ENCODE measurements around the gene SOWAHD. TPM values are rescaled to one million over a fixed set of nuclear protein-coding genes. Genes with fewer than 3 reads are reported as not detected.

The SOWAHD gene
- total RNA-seq, 4 donors from 2014 or later = 0.64 TPM; not detected in 3

- Histone ChIP-seq H3K36me3 (no peaks in the 10 kb centered on the region), H3K4me1 (no peaks in the 10 kb centered on the region), H3K4me3 (no peak overlapping the region), H3K9me3 (no peaks in the 10 kb centered on the region), H3K27me3 (no peaks in the 10 kb centered on the region), H3K27ac (no peak overlapping the region)
- WGBS = 81% methylated on average over 3 of the region's 3 CpGs
- no peak for DNase-seq (ENCODE audit: low spot score in 2 of 2)
- TF ChIP-seq POLR2A (IDR thresholded peaks at IDR 0.05) (no peak), EP300 (IDR thresholded peaks at IDR 0.05) (no peak), POLR2AphosphoS5 (IDR thresholded peaks at IDR 0.05) (no peak)
- TF ChIP-seq, protein P1, sequence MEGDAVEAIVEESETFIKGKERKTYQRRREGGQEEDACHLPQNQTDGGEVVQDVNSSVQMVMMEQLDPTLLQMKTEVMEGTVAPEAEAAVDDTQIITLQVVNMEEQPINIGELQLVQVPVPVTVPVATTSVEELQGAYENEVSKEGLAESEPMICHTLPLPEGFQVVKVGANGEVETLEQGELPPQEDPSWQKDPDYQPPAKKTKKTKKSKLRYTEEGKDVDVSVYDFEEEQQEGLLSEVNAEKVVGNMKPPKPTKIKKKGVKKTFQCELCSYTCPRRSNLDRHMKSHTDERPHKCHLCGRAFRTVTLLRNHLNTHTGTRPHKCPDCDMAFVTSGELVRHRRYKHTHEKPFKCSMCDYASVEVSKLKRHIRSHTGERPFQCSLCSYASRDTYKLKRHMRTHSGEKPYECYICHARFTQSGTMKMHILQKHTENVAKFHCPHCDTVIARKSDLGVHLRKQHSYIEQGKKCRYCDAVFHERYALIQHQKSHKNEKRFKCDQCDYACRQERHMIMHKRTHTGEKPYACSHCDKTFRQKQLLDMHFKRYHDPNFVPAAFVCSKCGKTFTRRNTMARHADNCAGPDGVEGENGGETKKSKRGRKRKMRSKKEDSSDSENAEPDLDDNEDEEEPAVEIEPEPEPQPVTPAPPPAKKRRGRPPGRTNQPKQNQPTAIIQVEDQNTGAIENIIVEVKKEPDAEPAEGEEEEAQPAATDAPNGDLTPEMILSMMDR (IDR thresholded peaks at IDR 0.05) = no peak
Measured at GRCh38 chrX:119753001-119753400, 5.4 kb upstream of the SOWAHD start.

DNA sequence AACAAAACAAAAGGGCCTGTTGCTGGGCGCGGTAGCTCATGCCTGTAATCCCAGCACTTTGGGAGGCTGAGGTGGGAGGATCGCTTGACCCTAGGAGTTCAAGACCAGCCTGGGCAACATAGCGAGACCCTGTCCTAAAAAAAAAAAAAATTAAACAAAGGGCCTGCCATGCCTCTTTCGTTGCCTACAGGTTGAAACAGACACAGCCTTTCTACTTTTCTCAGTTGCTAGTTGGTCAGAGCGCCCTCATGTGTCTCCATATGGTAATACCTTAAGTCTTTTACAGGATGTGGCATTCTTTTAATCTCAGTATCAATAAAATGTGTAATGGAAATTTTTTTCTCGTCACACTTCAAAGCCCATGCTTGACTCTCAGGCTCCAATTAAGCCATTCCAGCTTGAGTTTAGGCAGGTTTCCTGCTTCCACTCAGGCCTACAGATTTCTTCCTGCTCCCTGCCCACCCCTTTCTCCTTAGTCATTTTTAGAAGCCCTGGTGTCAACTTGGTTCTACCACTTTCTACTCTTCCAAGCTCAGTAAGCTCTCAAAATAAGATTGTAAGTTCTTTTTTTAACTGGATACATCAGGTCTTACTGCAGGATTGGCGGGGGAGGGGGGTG lies 4.6 kb upstream of the SOWAHD start:
- no peak for DNase-seq (ENCODE audit: low spot score in 2 of 2)
- 59% methylated on average over 8 of the region's 8 CpGs for WGBS

DNA sequence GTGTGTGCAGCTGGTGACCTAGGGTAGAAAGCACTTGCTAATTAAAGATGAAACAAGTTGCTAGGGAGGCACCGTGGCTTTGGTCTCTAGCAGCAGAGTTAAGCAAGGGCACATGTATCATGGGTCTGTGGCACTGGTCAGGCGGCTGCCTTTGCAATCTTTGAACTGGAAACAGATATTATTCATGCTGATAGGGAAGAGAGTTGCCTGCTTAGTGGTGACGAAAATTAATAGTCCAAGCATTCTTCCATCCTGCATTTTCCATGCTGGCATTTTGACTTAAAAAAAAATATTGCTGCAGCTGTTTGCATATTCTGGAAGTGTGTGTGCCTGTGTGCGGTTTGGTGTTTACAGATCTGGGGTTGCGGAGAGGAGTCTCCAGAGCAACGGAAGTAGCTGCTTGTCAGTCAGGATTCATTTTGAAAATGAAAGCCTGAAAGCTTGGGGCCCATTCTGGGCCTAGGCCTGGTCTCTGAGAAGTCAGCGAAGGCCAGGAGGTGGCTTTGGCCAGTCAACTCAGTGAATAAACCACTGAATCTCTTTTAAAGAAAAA lies 2.3 kb upstream of the SOWAHD start:
- DNase-seq (ENCODE audit: low spot score in 2 of 2) = no peak
- Histone ChIP-seq H3K4me3 (no peak overlapping the region), H3K27ac (no peak overlapping the region), H3K27me3 (no peaks in the 10 kb centered on the region), H3K9me3 (no peaks in the 10 kb centered on the region), H3K4me1 (peaks cover 5% of the 10 kb centered on the region), H3K36me3 (no peaks in the 10 kb centered on the region)
- WGBS = 75% methylated on average over 7 of the region's 7 CpGs
- TF ChIP-seq, protein P1 (IDR thresholded peaks at IDR 0.05) = no peak
- TF ChIP-seq POLR2A (IDR thresholded peaks at IDR 0.05) = no peak
- no peak for TF ChIP-seq POLR2AphosphoS5 (IDR thresholded peaks at IDR 0.05)
- TF ChIP-seq EP300 (IDR thresholded peaks at IDR 0.05) = no peak

More for the DNA sequence above, 4.6 kb upstream of the SOWAHD start:
- Histone ChIP-seq H3K27me3 (no peaks in the 10 kb centered on the region), H3K9me3 (no peaks in the 10 kb centered on the region), H3K4me3 (no peak overlapping the region), H3K4me1 (peaks cover 2% of the 10 kb centered on the region), H3K36me3 (no peaks in the 10 kb centered on the region), H3K27ac (no peak overlapping the region)
- TF ChIP-seq POLR2A (IDR thresholded peaks at IDR 0.05) (no peak), EP300 (IDR thresholded peaks at IDR 0.05) (no peak)
- TF ChIP-seq, protein P1 (IDR thresholded peaks at IDR 0.05) = peak in 1 of 2 donors; percentile 21

DNA sequence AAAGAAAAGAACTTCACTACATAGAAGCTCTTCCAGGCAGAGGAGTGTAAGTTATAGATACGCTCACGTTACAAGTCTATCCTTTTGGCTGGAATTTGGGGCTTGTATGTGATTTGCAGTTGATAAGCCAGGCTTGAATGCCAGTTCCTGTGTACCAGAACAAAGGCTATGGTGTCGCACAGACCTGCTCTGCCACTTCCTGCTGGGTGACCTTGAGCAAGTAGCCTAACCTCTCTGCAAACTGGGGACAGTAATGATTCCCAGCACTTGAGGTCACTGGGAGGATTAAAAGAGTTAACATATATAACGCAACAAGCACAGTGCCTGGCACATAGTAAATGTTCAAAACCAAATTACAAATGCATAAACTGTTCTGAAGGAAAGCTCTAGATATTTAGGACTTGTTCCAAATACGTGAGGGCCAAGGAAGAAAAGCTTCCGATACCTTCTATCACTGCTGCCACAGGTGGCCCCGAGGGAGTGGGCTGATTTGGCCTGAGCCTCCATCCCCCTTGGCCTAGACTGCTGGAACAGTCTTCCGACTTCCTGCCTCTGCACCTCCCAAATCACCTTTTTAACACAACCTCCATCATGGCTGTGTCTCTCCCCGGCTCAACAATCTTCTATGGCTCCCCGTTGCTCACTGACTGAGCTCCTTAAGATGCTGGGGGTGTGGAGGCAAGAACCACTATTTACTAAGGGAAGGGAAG lies 1.3 kb upstream of the SOWAHD start:
- Histone ChIP-seq H3K9me3 (no peaks in the 10 kb centered on the region), H3K4me1 (peaks cover 5% of the 10 kb centered on the region), H3K36me3 (no peaks in the 10 kb centered on the region), H3K4me3 (no peak overlapping the region), H3K27ac (no peak overlapping the region), H3K27me3 (no peaks in the 10 kb centered on the region)
- TF ChIP-seq POLR2AphosphoS5 (IDR thresholded peaks at IDR 0.05) (no peak), POLR2A (IDR thresholded peaks at IDR 0.05) (no peak), EP300 (IDR thresholded peaks at IDR 0.05) (no peak)
- WGBS = 68% methylated on average over 10 of the region's 10 CpGs
- DNase-seq (ENCODE audit: low spot score in 2 of 2) = no peak

GRCh38 chrX:119757646-119757978 lies 776 bp upstream of the SOWAHD start:
- no peak for DNase-seq (ENCODE audit: low spot score in 2 of 2)
- no peaks in the 10 kb centered on the region for H3K9me3 ChIP-seq
- no peaks in the 10 kb centered on the region for H3K36me3 ChIP-seq
- H3K4me1 ChIP-seq = peaks cover 5% of the 10 kb centered on the region
- no peaks in the 10 kb centered on the region for H3K27me3 ChIP-seq
- WGBS = 44% methylated on average over 12 of the region's 12 CpGs
- TF ChIP-seq, protein P1 (IDR thresholded peaks at IDR 0.05) = no peak
- TF ChIP-seq EP300 (IDR thresholded peaks at IDR 0.05) (no peak), POLR2AphosphoS5 (IDR thresholded peaks at IDR 0.05) (no peak), POLR2A (IDR thresholded peaks at IDR 0.05) (no peak)
- H3K4me3 ChIP-seq = peak overlapping the region; percentile 59
- no peak overlapping the region for H3K27ac ChIP-seq
